K562 (cell line): Measurements from ENCODE around the gene IGF2R. TPM values are rescaled to one million over a fixed set of nuclear protein-coding genes. Genes with fewer than 3 reads are reported as not detected.

Experiments
- BRD9 ChIP-seq: fragments of 450-650 bp; IDR thresholded peaks from 2 replicates; pipeline ENCODE4 v1.6.1; 2018; ENCODE audit warnings: low read depth; ENCODE audit not compliant: partially characterized antibody
- CBFA2T3 ChIP-seq: fragments of 450-650 bp; IDR thresholded peaks from 2 replicates; pipeline ENCODE4 v1.6.1; 2017
- ETV6 ChIP-seq, 3 experiments: fragments of 150-350 bp in 1 of 3; sonication (generic) in 1 of 3; formaldehyde crosslinking in 1 of 3; IDR thresholded peaks; 2 replicates each; pipeline versions ENCODE4 v1.6.1 to v1.8.0; 2014 to 2022; ENCODE audit warnings: borderline replicate concordance in 2 of 3, low read depth in 2 of 3, antibody characterized with exemption in 1 of 3, low read length in 1 of 3, mild to moderate bottlenecking in 1 of 3, missing genetic modification reagents in 1 of 3
- GTF2E2 ChIP-seq: fragments of 200-800 bp; sonication (Bioruptor generic); IDR thresholded peaks from 2 replicates; pipeline ENCODE4 v1.6.1; 2016; ENCODE audit warnings: missing genetic modification characterization, missing compliant biosample characterization
- RUNX1 ChIP-seq: sonication (generic); IDR thresholded peaks from 2 replicates; pipeline ENCODE4 v1.6.1; 2016; ENCODE audit warnings: antibody characterized with exemption, low read depth
- SMARCB1 ChIP-seq: IDR thresholded peaks from 2 replicates; pipeline ENCODE4 v1.6.1; 2011; ENCODE audit warnings: improper control_type of control experiment, low read depth; ENCODE audit not compliant: insufficient read length
- U2AF1 ChIP-seq: fragments of 200-400 bp; formaldehyde crosslinking; optimal IDR thresholded peaks from 2 replicates; pipeline ENCODE3; 2017; ENCODE audit warnings: mild to moderate bottlenecking, low read depth, low read length, moderate library complexity
- ZBTB12 ChIP-seq: fragments of 250-450 bp; sonication (Bioruptor Pico); IDR thresholded peaks from 2 replicates; pipeline ENCODE4 v1.4.0; 2020
- ZFP1 ChIP-seq: fragments of 450-650 bp; formaldehyde crosslinking; IDR thresholded peaks from 2 replicates; pipeline ENCODE4 v1.4.0; 2020; ENCODE audit warnings: mild to moderate bottlenecking, mixed read lengths
- ZFP30 ChIP-seq: fragments of 250-450 bp; sonication (Bioruptor Pico); IDR thresholded peaks from 2 replicates; pipeline ENCODE4 v1.8.0; 2022; ENCODE audit warnings: moderate library complexity, mild to moderate bottlenecking, inconsistent platforms, borderline replicate concordance
- polyA plus RNA-seq, 8 experiments: library from polyadenylated mRNA; depleted of rRNA in 4 of 8; stranded (reverse) in 5 of 8; unstranded in 3 of 8; fragments of >200 nt; fragmentation: Nextera tagmentation in 2 of 8; fragmentation: Illumina TruSeq in 1 of 8; extraction: Ambion mirVana in 2 of 8; extraction: Trizol in 1 of 8; gene quantifications; 2 replicates each; pipeline versions ENCODE4 v1.2.1 to v1.2.3, GENCODE V29; 2011 to 2014; ENCODE audit warnings: inconsistent platforms in 1 of 8, missing spikeins in 1 of 8
- total RNA-seq, 7 experiments: library from RNA; depleted of rRNA in 6 of 7; stranded (reverse); fragments of >200 nt in 6 of 7; fragmentation: Illumina TruSeq in 2 of 7; extraction: Trizol in 2 of 7; gene quantifications; 2 replicates each; pipeline versions ENCODE4 v1.2.1 to v1.2.3, GENCODE V29; 2011 to 2021; ENCODE audit warnings: low replicate concordance in 1 of 7
- TF ChIP-seq, protein P1 (sequence below): fragments of 450-650 bp; IDR thresholded peaks from one replicate; pipeline ENCODE4 v1.6.1; 2018; ENCODE audit warnings: mild to moderate bottlenecking, moderate library complexity; ENCODE audit not compliant: partially characterized antibody
- TF ChIP-seq, protein P2 (sequence below): fragments of 450-650 bp; IDR thresholded peaks from 2 replicates; pipeline ENCODE4 v1.6.1; 2016; ENCODE audit warnings: mild to moderate bottlenecking, moderate library complexity

IGF2R gene
- total and polyA plus RNA-seq, 9 of the 15 experiments (the other 6 are each of a cell fraction or from before 2014, with no cell fraction given) = 3.5 to 92.3 (median 34.5) TPM

GRCh38 chr6:159984268-159984786 lies 15.4 kb downstream of the IGF2R start (continued):
- TF ChIP-seq, protein P1, sequence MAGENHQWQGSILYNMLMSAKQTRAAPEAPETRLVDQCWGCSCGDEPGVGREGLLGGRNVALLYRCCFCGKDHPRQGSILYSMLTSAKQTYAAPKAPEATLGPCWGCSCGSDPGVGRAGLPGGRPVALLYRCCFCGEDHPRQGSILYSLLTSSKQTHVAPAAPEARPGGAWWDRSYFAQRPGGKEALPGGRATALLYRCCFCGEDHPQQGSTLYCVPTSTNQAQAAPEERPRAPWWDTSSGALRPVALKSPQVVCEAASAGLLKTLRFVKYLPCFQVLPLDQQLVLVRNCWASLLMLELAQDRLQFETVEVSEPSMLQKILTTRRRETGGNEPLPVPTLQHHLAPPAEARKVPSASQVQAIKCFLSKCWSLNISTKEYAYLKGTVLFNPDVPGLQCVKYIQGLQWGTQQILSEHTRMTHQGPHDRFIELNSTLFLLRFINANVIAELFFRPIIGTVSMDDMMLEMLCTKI = no peak
- TF ChIP-seq SMARCB1 (no peak), GTF2E2 (no peak), ETV6 (IDR thresholded peaks at IDR 0.05; ENCODE audit: borderline replicate concordance in 1 of 2, low read depth in 2 of 2, low read length in 1 of 2) (no peak), ETV6 (CRISPR knock-in tag; IDR thresholded peaks at IDR 0.05; ENCODE audit: borderline replicate concordance) (no peak), CBFA2T3 (peak; percentile 34; the same call in 1 of the 2 replicates), ZFP30 (no peak), U2AF1 (no peak), ZBTB12 (CRISPR knock-in tag) (peak; percentile 65; the same call in 1 of the 2 replicates), BRD9 (no peak), ZFP1 (no peak), RUNX1 (no peak)
- TF ChIP-seq, protein P2, sequence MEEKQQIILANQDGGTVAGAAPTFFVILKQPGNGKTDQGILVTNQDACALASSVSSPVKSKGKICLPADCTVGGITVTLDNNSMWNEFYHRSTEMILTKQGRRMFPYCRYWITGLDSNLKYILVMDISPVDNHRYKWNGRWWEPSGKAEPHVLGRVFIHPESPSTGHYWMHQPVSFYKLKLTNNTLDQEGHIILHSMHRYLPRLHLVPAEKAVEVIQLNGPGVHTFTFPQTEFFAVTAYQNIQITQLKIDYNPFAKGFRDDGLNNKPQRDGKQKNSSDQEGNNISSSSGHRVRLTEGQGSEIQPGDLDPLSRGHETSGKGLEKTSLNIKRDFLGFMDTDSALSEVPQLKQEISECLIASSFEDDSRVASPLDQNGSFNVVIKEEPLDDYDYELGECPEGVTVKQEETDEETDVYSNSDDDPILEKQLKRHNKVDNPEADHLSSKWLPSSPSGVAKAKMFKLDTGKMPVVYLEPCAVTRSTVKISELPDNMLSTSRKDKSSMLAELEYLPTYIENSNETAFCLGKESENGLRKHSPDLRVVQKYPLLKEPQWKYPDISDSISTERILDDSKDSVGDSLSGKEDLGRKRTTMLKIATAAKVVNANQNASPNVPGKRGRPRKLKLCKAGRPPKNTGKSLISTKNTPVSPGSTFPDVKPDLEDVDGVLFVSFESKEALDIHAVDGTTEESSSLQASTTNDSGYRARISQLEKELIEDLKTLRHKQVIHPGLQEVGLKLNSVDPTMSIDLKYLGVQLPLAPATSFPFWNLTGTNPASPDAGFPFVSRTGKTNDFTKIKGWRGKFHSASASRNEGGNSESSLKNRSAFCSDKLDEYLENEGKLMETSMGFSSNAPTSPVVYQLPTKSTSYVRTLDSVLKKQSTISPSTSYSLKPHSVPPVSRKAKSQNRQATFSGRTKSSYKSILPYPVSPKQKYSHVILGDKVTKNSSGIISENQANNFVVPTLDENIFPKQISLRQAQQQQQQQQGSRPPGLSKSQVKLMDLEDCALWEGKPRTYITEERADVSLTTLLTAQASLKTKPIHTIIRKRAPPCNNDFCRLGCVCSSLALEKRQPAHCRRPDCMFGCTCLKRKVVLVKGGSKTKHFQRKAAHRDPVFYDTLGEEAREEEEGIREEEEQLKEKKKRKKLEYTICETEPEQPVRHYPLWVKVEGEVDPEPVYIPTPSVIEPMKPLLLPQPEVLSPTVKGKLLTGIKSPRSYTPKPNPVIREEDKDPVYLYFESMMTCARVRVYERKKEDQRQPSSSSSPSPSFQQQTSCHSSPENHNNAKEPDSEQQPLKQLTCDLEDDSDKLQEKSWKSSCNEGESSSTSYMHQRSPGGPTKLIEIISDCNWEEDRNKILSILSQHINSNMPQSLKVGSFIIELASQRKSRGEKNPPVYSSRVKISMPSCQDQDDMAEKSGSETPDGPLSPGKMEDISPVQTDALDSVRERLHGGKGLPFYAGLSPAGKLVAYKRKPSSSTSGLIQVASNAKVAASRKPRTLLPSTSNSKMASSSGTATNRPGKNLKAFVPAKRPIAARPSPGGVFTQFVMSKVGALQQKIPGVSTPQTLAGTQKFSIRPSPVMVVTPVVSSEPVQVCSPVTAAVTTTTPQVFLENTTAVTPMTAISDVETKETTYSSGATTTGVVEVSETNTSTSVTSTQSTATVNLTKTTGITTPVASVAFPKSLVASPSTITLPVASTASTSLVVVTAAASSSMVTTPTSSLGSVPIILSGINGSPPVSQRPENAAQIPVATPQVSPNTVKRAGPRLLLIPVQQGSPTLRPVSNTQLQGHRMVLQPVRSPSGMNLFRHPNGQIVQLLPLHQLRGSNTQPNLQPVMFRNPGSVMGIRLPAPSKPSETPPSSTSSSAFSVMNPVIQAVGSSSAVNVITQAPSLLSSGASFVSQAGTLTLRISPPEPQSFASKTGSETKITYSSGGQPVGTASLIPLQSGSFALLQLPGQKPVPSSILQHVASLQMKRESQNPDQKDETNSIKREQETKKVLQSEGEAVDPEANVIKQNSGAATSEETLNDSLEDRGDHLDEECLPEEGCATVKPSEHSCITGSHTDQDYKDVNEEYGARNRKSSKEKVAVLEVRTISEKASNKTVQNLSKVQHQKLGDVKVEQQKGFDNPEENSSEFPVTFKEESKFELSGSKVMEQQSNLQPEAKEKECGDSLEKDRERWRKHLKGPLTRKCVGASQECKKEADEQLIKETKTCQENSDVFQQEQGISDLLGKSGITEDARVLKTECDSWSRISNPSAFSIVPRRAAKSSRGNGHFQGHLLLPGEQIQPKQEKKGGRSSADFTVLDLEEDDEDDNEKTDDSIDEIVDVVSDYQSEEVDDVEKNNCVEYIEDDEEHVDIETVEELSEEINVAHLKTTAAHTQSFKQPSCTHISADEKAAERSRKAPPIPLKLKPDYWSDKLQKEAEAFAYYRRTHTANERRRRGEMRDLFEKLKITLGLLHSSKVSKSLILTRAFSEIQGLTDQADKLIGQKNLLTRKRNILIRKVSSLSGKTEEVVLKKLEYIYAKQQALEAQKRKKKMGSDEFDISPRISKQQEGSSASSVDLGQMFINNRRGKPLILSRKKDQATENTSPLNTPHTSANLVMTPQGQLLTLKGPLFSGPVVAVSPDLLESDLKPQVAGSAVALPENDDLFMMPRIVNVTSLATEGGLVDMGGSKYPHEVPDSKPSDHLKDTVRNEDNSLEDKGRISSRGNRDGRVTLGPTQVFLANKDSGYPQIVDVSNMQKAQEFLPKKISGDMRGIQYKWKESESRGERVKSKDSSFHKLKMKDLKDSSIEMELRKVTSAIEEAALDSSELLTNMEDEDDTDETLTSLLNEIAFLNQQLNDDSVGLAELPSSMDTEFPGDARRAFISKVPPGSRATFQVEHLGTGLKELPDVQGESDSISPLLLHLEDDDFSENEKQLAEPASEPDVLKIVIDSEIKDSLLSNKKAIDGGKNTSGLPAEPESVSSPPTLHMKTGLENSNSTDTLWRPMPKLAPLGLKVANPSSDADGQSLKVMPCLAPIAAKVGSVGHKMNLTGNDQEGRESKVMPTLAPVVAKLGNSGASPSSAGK = peak; percentile 23
